Measurements from ENCODE around the gene ISM1. TPM values are rescaled to one million over a fixed set of nuclear protein-coding genes. Genes with fewer than 3 reads are reported as not detected.
"Not testable (repeated sequence)": the region's sequence is repeated elsewhere in the genome, so short reads cannot be mapped to it uniquely, and the experiment has no call there.

Gene ISM1
- total RNA-seq, 1 donor from 2014 or later: 1.0 TPM

DNA sequence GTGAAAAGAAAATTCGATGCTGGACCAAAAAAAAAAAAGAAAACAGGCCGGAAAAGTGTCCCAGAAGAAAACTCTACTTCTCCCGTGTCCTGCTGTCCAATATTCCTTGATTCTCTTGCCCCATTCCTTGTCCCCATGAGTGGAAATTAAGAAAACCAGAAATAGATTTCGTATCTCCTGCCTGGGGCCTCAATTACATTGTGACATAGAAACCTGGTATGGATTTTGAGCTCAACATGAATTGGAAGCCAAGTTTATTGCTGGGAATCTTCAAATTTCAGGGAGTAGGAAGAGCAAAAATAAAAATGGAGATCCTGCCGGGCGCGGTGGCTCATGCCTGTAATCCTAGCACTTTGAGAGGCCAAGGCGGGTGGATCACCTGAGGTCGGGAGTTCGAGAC lies 11.9 kb downstream of the ISM1 start:
- H3K4me1 ChIP-seq (ENCODE audit: control insufficient read depth in 3 of 3, insufficient read depth in 3 of 3, low read length in 3 of 3): peaks cover 0 to 4% (median 0%) of the 10 kb centered on the region in 3 donors
- H3K27ac ChIP-seq (ENCODE audit: low read depth, low read length): no peak overlapping the region
- no peak overlapping the region for H3K9ac ChIP-seq (ENCODE audit: low read depth in 1 of 3, low read length in 3 of 3)
- no peaks in the 10 kb centered on the region for H3K36me3 ChIP-seq (ENCODE audit: control insufficient read depth in 3 of 3, insufficient read depth in 3 of 3, low read length in 3 of 3)
- H3K9me3 ChIP-seq (ENCODE audit: control insufficient read depth in 3 of 3, low read length in 3 of 3): no peaks in the 10 kb centered on the region
- H3K27me3 ChIP-seq (ENCODE audit: control insufficient read depth in 3 of 3, insufficient read depth in 3 of 3, low read length in 3 of 3): no peaks in the 10 kb centered on the region
- no peak overlapping the region for H3K4me3 ChIP-seq (ENCODE audit: low read length in 3 of 3)

- Histone ChIP-seq H3K9ac (ENCODE audit: low read depth in 1 of 3, low read length in 3 of 3) (no peak overlapping the region), H3K4me3 (ENCODE audit: low read length in 3 of 3) (no peak overlapping the region), H3K4me1 (ENCODE audit: control insufficient read depth in 3 of 3, insufficient read depth in 3 of 3, low read length in 3 of 3) (peaks cover 0 to 4% (median 0%) of the 10 kb centered on the region in 3 donors), H3K27ac (ENCODE audit: low read depth, low read length) (no peak overlapping the region), H3K27me3 (ENCODE audit: control insufficient read depth in 3 of 3, insufficient read depth in 3 of 3, low read length in 3 of 3) (no peaks in the 10 kb centered on the region), H3K36me3 (ENCODE audit: control insufficient read depth in 3 of 3, insufficient read depth in 3 of 3, low read length in 3 of 3) (no peaks in the 10 kb centered on the region), H3K9me3 (ENCODE audit: control insufficient read depth in 3 of 3, low read length in 3 of 3) (no peaks in the 10 kb centered on the region)
These were observed 13.9 kb downstream of the ISM1 start for GRCh38 chr20:13234961-13235360.

DNA sequence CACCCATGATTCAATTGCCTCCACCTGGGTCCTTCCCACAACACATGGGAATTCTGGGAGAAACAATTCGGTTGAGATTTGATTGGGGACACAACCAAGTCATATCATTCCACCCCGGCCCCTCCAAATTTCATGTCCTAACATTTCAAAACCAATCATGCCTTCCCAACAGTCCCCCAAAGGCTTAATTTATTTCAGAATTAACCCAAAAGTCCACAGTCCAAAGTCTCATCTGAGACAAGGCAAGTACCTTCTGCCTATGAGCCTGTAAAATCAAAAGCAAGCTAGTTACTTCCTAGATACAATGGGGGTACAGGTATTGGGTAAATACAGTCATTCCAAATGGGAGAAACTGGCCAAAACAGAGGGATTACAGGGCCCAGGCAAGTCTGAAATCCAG lies 15.3 kb downstream of the ISM1 start:
- not testable (repeated sequence) for H3K27ac ChIP-seq (ENCODE audit: low read depth, low read length); H3K36me3 ChIP-seq (ENCODE audit: control insufficient read depth in 3 of 3, insufficient read depth in 3 of 3, low read length in 3 of 3); H3K4me3 ChIP-seq (ENCODE audit: low read length in 3 of 3); H3K9ac ChIP-seq (ENCODE audit: low read depth in 1 of 3, low read length in 3 of 3); H3K9me3 ChIP-seq (ENCODE audit: control insufficient read depth in 3 of 3, low read length in 3 of 3); H3K27me3 ChIP-seq (ENCODE audit: control insufficient read depth in 3 of 3, insufficient read depth in 3 of 3, low read length in 3 of 3); H3K4me1 ChIP-seq (ENCODE audit: control insufficient read depth in 3 of 3, insufficient read depth in 3 of 3, low read length in 3 of 3)

DNA sequence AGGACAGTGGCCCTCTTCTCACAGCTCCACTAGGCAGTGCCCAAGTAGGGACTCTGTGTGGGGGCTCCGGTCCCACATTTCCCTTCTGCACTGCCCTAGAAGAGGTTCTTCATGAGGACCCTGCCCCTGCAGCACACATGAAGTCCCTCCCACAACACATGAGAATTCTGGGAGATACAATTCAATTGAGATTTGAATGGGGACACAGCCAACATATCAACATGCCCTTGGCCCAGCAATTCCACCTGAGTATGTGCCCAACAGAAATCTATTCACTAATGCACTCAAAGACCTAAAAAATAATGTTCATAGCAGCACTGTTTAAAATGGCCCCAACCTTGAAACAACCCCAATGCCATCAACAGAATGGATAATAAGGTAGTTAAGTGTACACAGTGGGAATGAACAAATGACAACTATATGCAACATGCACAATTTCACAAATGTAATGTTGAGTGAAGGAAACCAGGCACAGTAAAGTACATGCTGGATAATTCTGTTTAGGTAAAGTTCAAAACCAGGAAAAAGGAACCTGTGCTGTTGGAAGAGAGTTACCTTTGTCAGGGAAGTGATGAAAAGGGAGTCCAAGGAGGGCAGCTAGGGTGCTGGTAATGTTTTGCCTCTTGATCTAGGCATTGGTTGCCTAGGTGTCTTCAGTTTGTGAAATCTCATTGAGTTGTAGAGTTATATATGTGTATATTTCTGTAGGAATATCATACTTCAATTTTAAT lies 16.1 kb downstream of the ISM1 start:
- Histone ChIP-seq H3K27me3 (ENCODE audit: control insufficient read depth in 3 of 3, insufficient read depth in 3 of 3, low read length in 3 of 3) (no peaks in the 10 kb centered on the region), H3K9me3 (ENCODE audit: control insufficient read depth in 3 of 3, low read length in 3 of 3) (no peaks in the 10 kb centered on the region), H3K4me3 (ENCODE audit: low read length in 3 of 3) (no peak overlapping the region), H3K36me3 (ENCODE audit: control insufficient read depth in 3 of 3, insufficient read depth in 3 of 3, low read length in 3 of 3) (no peaks in the 10 kb centered on the region), H3K4me1 (ENCODE audit: control insufficient read depth in 3 of 3, insufficient read depth in 3 of 3, low read length in 3 of 3) (no peaks in the 10 kb centered on the region), H3K27ac (ENCODE audit: low read depth, low read length) (no peak overlapping the region), H3K9ac (ENCODE audit: low read depth in 1 of 3, low read length in 3 of 3) (no peak overlapping the region)

GRCh38 chr20:13238001-13238653 lies 17.1 kb downstream of the ISM1 start:
- H3K27ac ChIP-seq (ENCODE audit: low read depth, low read length): no peak overlapping the region
- no peaks in the 10 kb centered on the region for H3K9me3 ChIP-seq (ENCODE audit: control insufficient read depth in 3 of 3, low read length in 3 of 3)
- H3K4me1 ChIP-seq (ENCODE audit: control insufficient read depth in 3 of 3, insufficient read depth in 3 of 3, low read length in 3 of 3): no peaks in the 10 kb centered on the region
- no peaks in the 10 kb centered on the region for H3K27me3 ChIP-seq (ENCODE audit: control insufficient read depth in 3 of 3, insufficient read depth in 3 of 3, low read length in 3 of 3)
- no peak overlapping the region for H3K9ac ChIP-seq (ENCODE audit: low read depth in 1 of 3, low read length in 3 of 3)
- H3K36me3 ChIP-seq (ENCODE audit: control insufficient read depth in 3 of 3, insufficient read depth in 3 of 3, low read length in 3 of 3): no peaks in the 10 kb centered on the region
- no peak overlapping the region for H3K4me3 ChIP-seq (ENCODE audit: low read length in 3 of 3)

DNA sequence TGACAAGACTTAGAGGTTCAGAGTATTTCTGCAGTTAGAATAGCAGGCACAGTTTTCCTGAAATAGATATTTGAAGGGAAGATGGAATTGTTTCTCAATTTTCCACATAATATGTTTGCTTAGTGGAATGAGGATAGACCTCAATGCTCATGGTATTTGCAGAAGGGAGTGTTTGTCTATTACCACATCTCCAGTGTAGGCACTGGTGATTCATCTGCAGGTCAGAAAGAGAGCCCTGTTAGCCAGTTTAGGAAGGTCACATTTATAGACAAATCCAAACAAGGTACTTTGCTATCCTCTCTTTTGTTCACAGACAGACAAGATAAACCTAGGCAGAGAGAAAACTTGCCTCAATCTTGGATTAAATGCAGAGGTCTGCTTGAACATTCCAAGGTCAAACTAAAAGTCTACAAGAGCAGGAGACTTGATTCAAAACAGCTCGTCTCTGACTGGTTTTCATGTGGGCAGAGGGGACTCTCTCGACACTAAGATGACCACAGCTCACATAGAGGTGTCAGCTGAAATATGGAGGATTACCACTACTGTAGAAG lies 22.8 kb downstream of the ISM1 start:
- Histone ChIP-seq H3K9ac (ENCODE audit: low read depth in 1 of 3, low read length in 3 of 3) (no peak overlapping the region), H3K36me3 (ENCODE audit: control insufficient read depth in 3 of 3, insufficient read depth in 3 of 3, low read length in 3 of 3) (no peaks in the 10 kb centered on the region), H3K27ac (ENCODE audit: low read depth, low read length) (no peak overlapping the region), H3K27me3 (ENCODE audit: control insufficient read depth in 3 of 3, insufficient read depth in 3 of 3, low read length in 3 of 3) (no peaks in the 10 kb centered on the region), H3K4me3 (ENCODE audit: low read length in 3 of 3) (no peak overlapping the region), H3K9me3 (ENCODE audit: control insufficient read depth in 3 of 3, low read length in 3 of 3) (no peaks in the 10 kb centered on the region), H3K4me1 (ENCODE audit: control insufficient read depth in 3 of 3, insufficient read depth in 3 of 3, low read length in 3 of 3) (no peaks in the 10 kb centered on the region)

DNA sequence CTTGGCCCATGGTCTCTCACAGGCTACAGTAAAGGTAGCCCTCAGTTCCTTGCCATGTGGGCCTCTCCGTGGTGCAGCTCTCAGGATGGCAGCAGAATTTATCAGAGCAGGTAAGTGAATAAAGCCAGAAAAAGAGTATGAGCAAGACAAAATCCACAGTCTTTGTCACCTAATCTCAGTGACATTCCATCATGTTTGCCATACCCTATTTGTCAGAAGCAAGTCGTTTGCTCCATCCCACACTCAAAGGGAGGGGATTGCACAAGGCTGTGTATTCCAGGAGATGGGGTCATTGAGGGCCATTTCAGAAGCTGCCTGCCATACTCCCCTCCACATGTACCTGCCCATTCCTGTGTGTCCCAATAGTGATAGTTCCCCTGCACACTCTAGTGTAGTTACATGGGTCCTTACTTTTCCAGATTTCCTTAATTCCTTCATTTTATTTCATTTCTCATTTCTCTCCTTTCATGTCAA lies 24.2 kb downstream of the ISM1 start:
- Histone ChIP-seq H3K4me1 (ENCODE audit: control insufficient read depth in 3 of 3, insufficient read depth in 3 of 3, low read length in 3 of 3) (peaks cover 0 to 1% (median 0%) of the 10 kb centered on the region in 3 donors), H3K9ac (ENCODE audit: low read depth in 1 of 3, low read length in 3 of 3) (no peak overlapping the region), H3K27me3 (ENCODE audit: control insufficient read depth in 3 of 3, insufficient read depth in 3 of 3, low read length in 3 of 3) (no peaks in the 10 kb centered on the region), H3K4me3 (ENCODE audit: low read length in 3 of 3) (no peak overlapping the region), H3K27ac (ENCODE audit: low read depth, low read length) (no peak overlapping the region), H3K36me3 (ENCODE audit: control insufficient read depth in 3 of 3, insufficient read depth in 3 of 3, low read length in 3 of 3) (no peaks in the 10 kb centered on the region), H3K9me3 (ENCODE audit: control insufficient read depth in 3 of 3, low read length in 3 of 3) (no peaks in the 10 kb centered on the region)

- no peaks in the 10 kb centered on the region for H3K9me3 ChIP-seq (ENCODE audit: control insufficient read depth in 3 of 3, low read length in 3 of 3)
- no peak overlapping the region for H3K4me3 ChIP-seq (ENCODE audit: low read length in 3 of 3)
- no peak overlapping the region for H3K27ac ChIP-seq (ENCODE audit: low read depth, low read length)
- no peaks in the 10 kb centered on the region for H3K36me3 ChIP-seq (ENCODE audit: control insufficient read depth in 3 of 3, insufficient read depth in 3 of 3, low read length in 3 of 3)
- no peaks in the 10 kb centered on the region for H3K27me3 ChIP-seq (ENCODE audit: control insufficient read depth in 3 of 3, insufficient read depth in 3 of 3, low read length in 3 of 3)
- peaks cover 0 to 5% (median 0%) of the 10 kb centered on the region in 3 donors for H3K4me1 ChIP-seq (ENCODE audit: control insufficient read depth in 3 of 3, insufficient read depth in 3 of 3, low read length in 3 of 3)
- H3K9ac ChIP-seq (ENCODE audit: low read depth in 1 of 3, low read length in 3 of 3): no peak overlapping the region
These were observed 28.2 kb downstream of the ISM1 start for GRCh38 chr20:13249118-13249797.

DNA sequence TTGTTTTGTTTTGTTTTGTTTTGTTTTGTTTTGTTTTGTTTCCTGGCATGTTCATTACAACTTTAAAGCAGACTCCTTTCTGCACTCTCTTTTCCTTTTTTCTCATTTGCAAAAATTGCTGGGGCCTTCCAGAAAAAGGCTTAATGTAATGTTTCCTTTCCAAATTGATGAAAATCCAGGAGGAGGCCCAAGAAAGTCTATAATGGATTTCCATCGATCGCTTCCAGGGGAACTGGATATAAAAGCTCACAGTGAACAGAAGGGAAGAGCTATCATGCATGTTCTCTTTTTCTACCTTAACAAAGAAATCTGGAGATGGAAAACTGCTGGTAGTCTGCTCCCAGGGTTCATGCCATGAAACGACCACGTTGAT lies 28.7 kb downstream of the ISM1 start:
- Histone ChIP-seq H3K27me3 (ENCODE audit: control insufficient read depth in 3 of 3, insufficient read depth in 3 of 3, low read length in 3 of 3) (no peaks in the 10 kb centered on the region), H3K4me1 (ENCODE audit: control insufficient read depth in 3 of 3, insufficient read depth in 3 of 3, low read length in 3 of 3) (peaks cover 0 to 5% (median 0%) of the 10 kb centered on the region in 3 donors), H3K36me3 (ENCODE audit: control insufficient read depth in 3 of 3, insufficient read depth in 3 of 3, low read length in 3 of 3) (no peaks in the 10 kb centered on the region), H3K4me3 (ENCODE audit: low read length in 3 of 3) (no peak overlapping the region), H3K27ac (ENCODE audit: low read depth, low read length) (no peak overlapping the region), H3K9me3 (ENCODE audit: control insufficient read depth in 3 of 3, low read length in 3 of 3) (no peaks in the 10 kb centered on the region), H3K9ac (ENCODE audit: low read depth in 1 of 3, low read length in 3 of 3) (no peak overlapping the region)

DNA sequence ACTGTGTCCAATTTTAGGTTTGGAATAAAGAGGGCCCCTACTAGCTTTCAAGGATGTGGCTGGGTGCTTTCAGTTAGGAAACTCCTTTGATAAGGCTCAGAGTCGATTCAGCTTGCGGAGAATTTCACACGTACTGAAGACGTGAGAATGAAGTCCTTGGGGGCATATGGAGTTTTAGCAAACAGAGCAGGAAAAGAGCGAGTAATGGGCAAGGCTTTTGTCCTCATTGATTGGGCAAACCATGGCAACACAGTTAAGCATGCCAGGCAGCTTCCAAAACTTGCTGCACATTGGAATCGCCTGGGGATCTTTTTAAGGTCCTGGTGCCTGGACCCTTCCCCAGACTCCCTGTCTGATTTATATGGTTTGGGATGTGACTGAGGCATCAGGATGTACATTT lies 29.2 kb downstream of the ISM1 start:
- peaks cover 0 to 5% (median 0%) of the 10 kb centered on the region in 3 donors for H3K4me1 ChIP-seq (ENCODE audit: control insufficient read depth in 3 of 3, insufficient read depth in 3 of 3, low read length in 3 of 3)
- H3K36me3 ChIP-seq (ENCODE audit: control insufficient read depth in 3 of 3, insufficient read depth in 3 of 3, low read length in 3 of 3): no peaks in the 10 kb centered on the region
- H3K9me3 ChIP-seq (ENCODE audit: control insufficient read depth in 3 of 3, low read length in 3 of 3): no peaks in the 10 kb centered on the region
- H3K9ac ChIP-seq (ENCODE audit: low read depth in 1 of 3, low read length in 3 of 3): no peak overlapping the region
- H3K4me3 ChIP-seq (ENCODE audit: low read length in 3 of 3): no peak overlapping the region
- no peaks in the 10 kb centered on the region for H3K27me3 ChIP-seq (ENCODE audit: control insufficient read depth in 3 of 3, insufficient read depth in 3 of 3, low read length in 3 of 3)
- no peak overlapping the region for H3K27ac ChIP-seq (ENCODE audit: low read depth, low read length)

All from skeletal muscle tissue (tissue), 4 donors.